ENCODE measurements around the gene CYB5R3.

- TF ChIP-seq CTCF (IDR thresholded peaks at IDR 0.05) (no peak), POLR2AphosphoS5 (IDR thresholded peaks at IDR 0.05) (no peak)
These were observed 61.5 kb downstream of the CYB5R3 start for GRCh38 chr22:42587588-42588175.

Data from prostate gland (tissue), 2 donors.